ENCODE results near the gene IDH3A.
"Not testable (repeated sequence)": the region's sequence is repeated elsewhere in the genome, so short reads cannot be mapped to it uniquely, and the experiment has no call there.

IDH3A gene

DNA sequence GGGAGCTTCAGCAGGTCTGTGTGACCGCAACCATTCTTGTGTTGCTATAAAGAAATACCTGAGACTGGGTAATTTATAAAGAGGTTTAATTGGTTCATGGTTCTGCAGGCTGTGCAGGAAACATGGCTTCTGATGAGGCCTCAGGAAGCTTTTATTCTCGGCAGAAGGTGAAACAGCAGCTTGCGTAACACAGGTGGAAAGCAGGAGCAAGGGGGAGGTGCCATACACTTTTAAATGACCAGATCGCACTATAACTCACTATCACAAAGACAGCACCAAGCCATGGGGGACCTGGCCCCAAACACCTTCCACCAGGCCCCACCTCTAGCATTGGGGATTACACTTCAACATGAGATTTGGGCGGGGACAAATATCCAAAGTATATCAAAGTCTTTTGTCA, 9.6 kb upstream of the IDH3A start:
- DNase-seq: no peak
- no peak for ATAC-seq (replicated peaks)
- H3K4me3 Mint-ChIP-seq: no peak overlapping the region
- no peaks in the 10 kb centered on the region for H3K9me3 Mint-ChIP-seq
- no peaks in the 10 kb centered on the region for H3K4me1 Mint-ChIP-seq (ENCODE audit: low read depth in 2 of 2)
- no peaks in the 10 kb centered on the region for H3K36me3 Mint-ChIP-seq (ENCODE audit: insufficient read depth)
- no peak overlapping the region for H3K27ac Mint-ChIP-seq
- no peaks in the 10 kb centered on the region for H3K27me3 Mint-ChIP-seq

DNA sequence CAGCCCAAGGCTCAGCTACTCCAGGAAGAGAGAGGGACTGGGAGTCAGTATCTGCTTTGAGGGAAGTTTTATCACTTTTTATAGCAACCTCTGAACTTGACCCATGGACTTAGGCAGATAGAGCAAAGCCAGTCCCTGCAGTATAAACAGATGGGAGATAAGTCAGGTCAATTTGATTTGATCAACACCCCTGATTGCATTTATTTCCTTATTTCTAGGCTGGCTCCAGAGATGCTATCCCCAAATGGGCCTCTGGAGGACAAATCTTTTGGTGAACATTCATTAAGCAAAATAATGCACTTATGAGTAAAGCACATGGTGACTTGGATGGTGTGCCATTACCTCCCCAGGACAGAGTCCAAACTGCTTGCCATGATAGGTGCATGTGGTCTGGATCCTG, 8.9 kb upstream of the IDH3A start:
- Mint-ChIP-seq H3K27me3 (no peaks in the 10 kb centered on the region), H3K4me1 (ENCODE audit: low read depth in 2 of 2) (no peaks in the 10 kb centered on the region), H3K27ac (no peak overlapping the region), H3K4me3 (no peak overlapping the region), H3K9me3 (no peaks in the 10 kb centered on the region), H3K36me3 (ENCODE audit: insufficient read depth) (no peaks in the 10 kb centered on the region)
- ATAC-seq (replicated peaks): no peak
- no peak for DNase-seq

DNA sequence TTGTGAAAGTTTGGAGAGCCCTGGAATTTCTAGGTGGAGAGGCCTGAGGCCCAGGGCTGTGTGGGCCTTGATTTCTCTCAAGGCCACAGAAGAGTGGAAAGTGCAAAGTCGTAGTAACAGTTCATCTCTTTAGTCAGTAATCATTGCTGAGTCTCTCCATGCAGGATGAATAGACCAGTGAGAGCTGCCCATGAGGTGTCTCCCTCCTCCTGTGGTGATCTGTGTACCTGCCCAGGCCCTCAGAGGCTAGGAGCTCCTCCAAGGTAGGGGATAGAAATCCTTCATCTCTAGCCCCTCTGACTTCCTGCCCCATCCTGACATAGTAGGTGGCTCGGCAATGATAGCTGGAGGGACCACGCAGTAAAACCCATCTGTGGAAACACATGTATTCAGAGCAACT, 6.8 kb upstream of the IDH3A start:
- H3K4me3 Mint-ChIP-seq: no peak overlapping the region
- ATAC-seq (replicated peaks): no peak
- H3K27ac Mint-ChIP-seq: no peak overlapping the region

DNA sequence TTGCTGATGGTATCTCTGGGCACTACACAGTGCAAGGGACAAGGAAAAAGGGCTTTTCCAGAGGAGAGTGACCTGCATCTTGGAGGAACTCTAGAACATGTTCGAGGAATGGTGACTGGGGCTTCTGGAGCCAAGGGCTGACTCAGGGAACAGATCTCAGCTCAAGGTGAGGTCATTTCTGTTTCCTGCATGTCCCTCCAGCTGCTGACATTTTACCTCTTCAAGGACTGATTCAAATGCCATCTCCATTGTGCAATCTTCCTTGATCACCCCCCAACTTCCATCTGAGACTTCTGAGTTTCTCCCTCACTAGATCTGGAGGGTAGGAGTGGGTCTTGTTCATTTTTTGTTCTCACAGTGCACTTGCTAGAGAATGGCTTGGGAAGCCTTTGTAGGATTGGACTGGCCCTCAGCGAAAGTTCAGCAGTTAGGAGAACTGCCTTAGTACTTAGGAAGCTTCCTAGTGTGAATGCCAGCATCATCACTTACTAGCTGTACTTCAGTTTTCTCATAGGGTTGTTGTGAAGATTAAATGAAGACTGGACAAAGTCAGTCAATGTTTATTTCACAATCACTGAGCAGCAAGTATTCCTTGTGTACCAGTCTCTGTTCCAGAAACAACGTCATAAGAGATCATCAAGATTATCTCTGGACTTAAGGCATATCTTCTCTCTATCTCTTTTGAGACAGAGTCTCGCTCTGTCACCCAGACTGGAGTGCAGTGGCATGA, 2.6 kb upstream of the IDH3A start:
- peak overlapping the region in 1 of 2 donors; percentile 6 for H3K27ac Mint-ChIP-seq
- ATAC-seq (replicated peaks): no peak
- no peak for DNase-seq
- H3K27me3 Mint-ChIP-seq: no peaks in the 10 kb centered on the region
- H3K36me3 Mint-ChIP-seq (ENCODE audit: insufficient read depth): peaks cover 11% of the 10 kb centered on the region
- H3K4me1 Mint-ChIP-seq (ENCODE audit: low read depth in 2 of 2): peaks cover 22 to 23% of the 10 kb centered on the region in 2 donors
- no peaks in the 10 kb centered on the region for H3K9me3 Mint-ChIP-seq
- H3K4me3 Mint-ChIP-seq: no peak overlapping the region

More for the DNA sequence above, 6.8 kb upstream of the IDH3A start:
- DNase-seq: no peak
- Mint-ChIP-seq H3K9me3 (no peaks in the 10 kb centered on the region), H3K4me1 (ENCODE audit: low read depth in 2 of 2) (peaks cover 2 to 3% of the 10 kb centered on the region in 2 donors), H3K36me3 (ENCODE audit: insufficient read depth) (no peaks in the 10 kb centered on the region), H3K27me3 (no peaks in the 10 kb centered on the region)

DNA sequence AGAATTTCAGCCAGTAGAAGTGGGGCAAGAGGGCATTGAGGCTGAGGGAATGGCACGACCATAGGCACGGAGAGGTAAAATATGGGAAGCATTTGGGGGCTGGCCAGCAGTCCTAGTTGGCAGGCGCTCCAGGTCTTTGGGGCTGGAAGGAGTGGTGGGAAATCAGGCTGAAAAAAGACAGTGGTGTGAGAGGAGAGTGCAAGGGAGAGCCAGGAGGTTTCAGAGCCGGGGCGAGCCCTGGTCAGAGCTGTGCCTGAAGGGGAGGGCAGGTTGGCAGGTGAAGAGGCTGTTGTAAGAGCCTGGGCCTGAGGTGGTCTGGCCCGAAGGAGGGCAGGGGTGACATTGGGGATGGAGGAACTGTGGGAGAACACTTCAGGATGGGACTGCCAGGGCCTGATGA, 1.6 kb upstream of the IDH3A start:
- ATAC-seq (replicated peaks) (no peak), DNase-seq (no peak)
- Mint-ChIP-seq H3K27me3 (no peaks in the 10 kb centered on the region), H3K4me3 (peak overlapping the region; percentile 35 to 92), H3K36me3 (ENCODE audit: insufficient read depth) (peaks cover 11% of the 10 kb centered on the region), H3K9me3 (no peaks in the 10 kb centered on the region), H3K27ac (no peak overlapping the region), H3K4me1 (ENCODE audit: low read depth in 2 of 2) (peaks cover 22 to 23% of the 10 kb centered on the region in 2 donors)

DNA sequence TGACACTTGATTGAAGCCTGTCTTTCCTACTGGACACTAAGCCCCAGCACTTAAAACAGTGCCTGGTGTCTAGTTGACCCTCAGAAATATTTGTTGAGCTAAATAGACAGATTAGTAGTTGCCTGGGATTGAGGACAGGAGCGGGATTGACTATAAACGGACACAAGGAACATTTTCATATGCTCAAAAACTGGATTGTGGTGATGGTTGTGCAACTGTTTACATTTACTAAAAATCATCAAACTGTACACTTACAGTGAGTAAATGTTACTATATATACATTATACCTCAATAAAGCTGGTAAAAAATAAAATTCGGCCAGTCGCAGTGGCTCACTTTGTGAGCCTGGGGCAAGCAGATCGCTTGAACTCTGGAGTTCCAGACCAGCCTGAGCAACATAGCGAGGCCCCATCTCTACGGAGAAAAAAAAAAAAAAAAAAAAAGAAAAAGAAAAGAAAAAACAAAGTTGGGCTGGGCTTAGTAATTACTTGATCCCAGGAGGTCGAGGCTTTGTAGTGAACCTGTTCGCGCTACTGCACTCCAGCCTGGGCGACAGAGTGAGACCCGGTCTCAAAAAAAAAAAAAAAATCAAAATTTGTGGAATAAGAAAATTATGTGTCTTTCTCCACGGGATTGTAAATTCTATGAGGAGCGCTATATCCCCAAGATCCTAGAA, 632 bp upstream of the IDH3A start:
- ATAC-seq (replicated peaks) (peak; percentile 5), DNase-seq (no peak)
- Mint-ChIP-seq H3K4me3 (peak overlapping the region; percentile 92 to 94), H3K27me3 (no peaks in the 10 kb centered on the region), H3K36me3 (ENCODE audit: insufficient read depth) (peaks cover 11% of the 10 kb centered on the region), H3K27ac (peak overlapping the region; percentile 92 to 94), H3K9me3 (no peaks in the 10 kb centered on the region), H3K4me1 (ENCODE audit: low read depth in 2 of 2) (peaks cover 22 to 28% of the 10 kb centered on the region in 2 donors)

DNA sequence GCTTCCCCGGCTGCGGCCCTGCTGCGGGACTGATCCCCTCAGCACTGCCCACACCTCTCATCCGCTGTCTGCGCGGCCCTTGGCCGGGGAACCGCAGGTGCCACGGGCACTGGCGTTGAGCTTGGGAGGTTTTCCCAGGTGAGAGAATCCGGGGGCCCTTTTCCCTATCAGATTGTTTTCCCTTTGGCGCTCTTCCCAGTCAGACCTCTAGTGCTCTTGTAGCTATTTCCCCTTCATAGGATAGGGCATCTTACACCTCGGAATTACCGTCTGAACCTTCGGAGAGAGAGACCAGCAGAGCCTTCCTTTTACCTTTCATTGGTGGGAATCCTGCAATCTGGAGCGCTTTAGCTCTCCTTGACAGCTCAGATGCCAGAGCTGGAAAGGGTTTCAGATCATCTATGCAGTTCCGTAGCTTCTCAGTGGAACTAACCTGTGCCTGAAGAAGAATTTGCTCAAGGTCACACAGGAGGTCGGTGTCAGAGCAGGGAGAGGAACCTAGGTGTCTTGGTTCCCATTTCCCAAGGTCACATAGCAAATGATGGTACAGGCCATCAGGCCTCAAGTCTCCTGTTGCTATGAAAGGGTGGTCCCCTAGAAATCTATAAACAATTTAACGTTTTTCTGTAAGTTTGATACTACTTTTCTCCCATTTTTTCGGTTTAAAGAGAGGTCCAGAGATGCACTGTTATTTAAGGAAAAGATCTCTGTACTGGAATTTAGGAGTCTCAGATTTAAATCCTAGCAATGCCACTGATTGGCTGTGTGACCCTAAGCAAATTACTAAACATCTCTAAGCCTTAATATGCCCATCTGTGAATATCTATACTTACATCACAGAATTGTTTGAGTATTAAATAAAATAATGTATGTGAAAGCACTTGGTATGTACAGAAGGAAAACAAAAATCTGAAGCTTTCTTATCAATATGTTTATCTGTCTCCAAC, 916 bp downstream of the IDH3A start:
- no peaks in the 10 kb centered on the region for H3K9me3 Mint-ChIP-seq
- H3K27ac Mint-ChIP-seq: peak overlapping the region; percentile 80 to 89
- no peak for DNase-seq

DNA sequence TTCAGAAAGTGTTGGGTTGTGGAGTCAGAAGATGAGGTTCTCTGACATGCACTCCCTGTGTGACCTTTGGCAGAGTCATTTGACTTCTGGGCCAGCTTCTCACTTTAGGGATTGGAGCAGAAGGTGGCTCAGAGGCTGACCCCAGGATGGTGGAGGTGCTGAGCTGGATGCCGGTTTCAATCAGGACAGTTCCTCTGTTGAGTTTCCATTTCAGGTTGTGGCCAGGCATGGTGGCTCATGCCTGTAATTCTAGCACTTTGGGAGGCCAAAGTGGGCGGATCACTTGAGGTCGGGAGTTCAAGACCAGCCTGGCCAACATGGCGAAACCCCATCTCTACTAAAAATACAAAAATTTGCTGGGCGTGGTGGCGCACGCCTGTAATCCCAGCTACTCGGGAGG, 1.9 kb downstream of the IDH3A start:
- not testable (repeated sequence) for ATAC-seq (replicated peaks); H3K27ac Mint-ChIP-seq

More for the DNA sequence above, 916 bp downstream of the IDH3A start:
- H3K27me3 Mint-ChIP-seq: no peaks in the 10 kb centered on the region
- H3K4me3 Mint-ChIP-seq: peak overlapping the region; percentile 92 to 94
- H3K36me3 Mint-ChIP-seq (ENCODE audit: insufficient read depth): peaks cover 11% of the 10 kb centered on the region
- no peak for ATAC-seq (replicated peaks)
- peaks cover 22 to 30% of the 10 kb centered on the region in 2 donors for H3K4me1 Mint-ChIP-seq (ENCODE audit: low read depth in 2 of 2)

DNA sequence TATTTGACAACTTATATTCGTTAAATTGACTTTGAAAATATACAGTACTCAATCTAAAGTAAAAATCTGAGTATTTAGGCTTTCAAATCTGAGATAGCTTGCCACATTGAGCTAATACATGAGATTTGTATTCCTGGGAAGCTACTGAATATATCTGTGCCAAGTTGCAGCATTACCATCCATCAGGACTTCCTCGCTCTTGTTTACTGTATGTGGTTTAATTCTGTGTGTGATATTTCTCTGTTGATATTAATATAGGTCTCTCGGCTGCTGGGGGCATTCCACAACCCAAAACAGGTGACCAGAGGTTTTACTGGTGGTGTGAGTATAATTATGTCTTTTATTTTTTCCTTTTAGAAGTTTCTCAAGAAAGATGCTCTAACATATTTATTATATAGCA, 5.8 kb downstream of the IDH3A start:
- Mint-ChIP-seq H3K4me3 (no peak overlapping the region), H3K27me3 (no peaks in the 10 kb centered on the region), H3K4me1 (ENCODE audit: low read depth in 2 of 2) (peaks cover 12 to 22% of the 10 kb centered on the region in 2 donors), H3K27ac (no peak overlapping the region), H3K36me3 (ENCODE audit: insufficient read depth) (peaks cover 35% of the 10 kb centered on the region), H3K9me3 (no peaks in the 10 kb centered on the region)
- no peak for ATAC-seq (replicated peaks)
- DNase-seq: no peak

More for the DNA sequence above, 1.9 kb downstream of the IDH3A start:
- Mint-ChIP-seq H3K36me3 (ENCODE audit: insufficient read depth) (peaks cover 11% of the 10 kb centered on the region), H3K4me3 (peak overlapping the region; percentile 10 to 94), H3K4me1 (ENCODE audit: low read depth in 2 of 2) (peaks cover 22 to 31% of the 10 kb centered on the region in 2 donors)
- not testable (repeated sequence) for H3K27me3 Mint-ChIP-seq, H3K9me3 Mint-ChIP-seq, DNase-seq

DNA sequence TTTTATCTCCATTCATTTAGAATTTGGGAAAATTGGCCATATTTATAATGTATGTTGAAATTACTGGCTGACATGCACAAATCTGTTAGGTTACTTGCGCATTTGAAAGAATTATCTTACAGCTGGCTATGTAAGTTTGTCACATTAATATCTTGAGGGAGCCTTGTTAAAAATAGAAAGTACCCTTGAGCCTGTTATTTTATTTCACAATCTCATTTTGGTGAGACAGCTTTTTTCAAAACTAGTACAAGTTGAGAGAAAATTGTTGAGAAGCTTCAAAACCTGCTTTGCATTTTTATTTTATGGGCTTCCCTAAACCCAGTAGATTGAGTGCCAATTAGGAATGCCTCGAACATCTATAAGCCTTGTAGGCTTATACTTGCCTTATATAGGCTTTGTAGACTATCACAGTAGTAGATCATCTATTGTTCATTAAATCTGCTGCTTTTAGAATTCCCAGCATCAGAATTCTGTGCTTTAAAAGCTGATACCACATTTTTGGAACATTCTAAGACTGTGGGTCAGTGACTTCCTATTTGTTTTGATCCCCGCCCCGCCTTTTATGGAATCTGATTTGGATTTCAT, 6.3 kb downstream of the IDH3A start:
- Mint-ChIP-seq H3K27ac (peak overlapping the region in 1 of 2 donors; percentile 23), H3K36me3 (ENCODE audit: insufficient read depth) (peaks cover 36% of the 10 kb centered on the region), H3K4me1 (ENCODE audit: low read depth in 2 of 2) (peaks cover 8 to 17% of the 10 kb centered on the region in 2 donors), H3K9me3 (no peaks in the 10 kb centered on the region), H3K27me3 (no peaks in the 10 kb centered on the region), H3K4me3 (no peak overlapping the region)
- DNase-seq (no peak), ATAC-seq (replicated peaks) (no peak)

DNA sequence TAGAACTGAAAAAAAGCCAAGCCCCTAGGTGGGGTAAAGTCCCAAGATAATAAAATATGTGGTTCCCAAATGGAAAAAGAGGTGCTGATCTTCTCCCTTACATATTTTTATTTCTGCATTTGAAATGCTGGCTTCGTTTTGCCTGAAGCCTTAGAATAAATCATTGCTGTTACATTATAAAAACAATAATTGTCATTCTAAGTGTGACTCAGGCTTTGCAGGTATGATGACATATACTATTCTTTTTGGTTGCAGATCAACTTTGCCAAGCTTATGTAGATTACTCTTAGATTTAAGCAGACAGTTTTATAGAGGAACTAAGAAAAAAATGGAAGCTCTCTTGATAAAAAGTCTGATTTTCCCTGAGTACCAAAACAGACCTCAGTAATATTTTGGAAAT, 7.5 kb downstream of the IDH3A start:
- peaks cover 45% of the 10 kb centered on the region for H3K36me3 Mint-ChIP-seq (ENCODE audit: insufficient read depth)
- no peak for ATAC-seq (replicated peaks)
- no peak for DNase-seq
- no peaks in the 10 kb centered on the region for H3K27me3 Mint-ChIP-seq
- no peak overlapping the region for H3K27ac Mint-ChIP-seq
- peaks cover 0 to 8% of the 10 kb centered on the region in 2 donors for H3K4me1 Mint-ChIP-seq (ENCODE audit: low read depth in 2 of 2)
- H3K4me3 Mint-ChIP-seq: no peak overlapping the region
- H3K9me3 Mint-ChIP-seq: no peaks in the 10 kb centered on the region

DNA sequence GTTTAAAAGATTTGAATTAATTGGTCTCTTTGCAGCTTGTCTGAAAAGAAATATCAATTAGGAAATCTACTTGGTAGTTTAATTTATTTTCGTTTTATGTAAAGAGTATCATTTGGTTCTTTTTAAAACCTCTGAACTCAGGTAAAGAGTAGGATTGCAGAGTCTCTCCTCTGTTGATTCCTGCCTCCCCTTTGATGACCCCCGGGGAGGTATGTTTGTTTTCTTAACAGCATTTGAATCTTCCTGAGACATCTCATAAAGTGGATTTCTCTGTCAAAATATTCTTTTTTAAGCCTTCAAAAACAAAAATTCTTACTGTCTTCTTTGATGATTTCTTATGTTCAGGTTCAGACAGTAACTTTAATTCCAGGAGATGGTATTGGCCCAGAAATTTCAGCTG, 8.0 kb downstream of the IDH3A start:
- Mint-ChIP-seq H3K4me3 (no peak overlapping the region), H3K27ac (no peak overlapping the region), H3K27me3 (no peaks in the 10 kb centered on the region), H3K4me1 (ENCODE audit: low read depth in 2 of 2) (peaks cover 0 to 8% of the 10 kb centered on the region in 2 donors), H3K9me3 (no peaks in the 10 kb centered on the region), H3K36me3 (ENCODE audit: insufficient read depth) (peaks cover 50% of the 10 kb centered on the region)
- no peak for ATAC-seq (replicated peaks)
- no peak for DNase-seq

DNA sequence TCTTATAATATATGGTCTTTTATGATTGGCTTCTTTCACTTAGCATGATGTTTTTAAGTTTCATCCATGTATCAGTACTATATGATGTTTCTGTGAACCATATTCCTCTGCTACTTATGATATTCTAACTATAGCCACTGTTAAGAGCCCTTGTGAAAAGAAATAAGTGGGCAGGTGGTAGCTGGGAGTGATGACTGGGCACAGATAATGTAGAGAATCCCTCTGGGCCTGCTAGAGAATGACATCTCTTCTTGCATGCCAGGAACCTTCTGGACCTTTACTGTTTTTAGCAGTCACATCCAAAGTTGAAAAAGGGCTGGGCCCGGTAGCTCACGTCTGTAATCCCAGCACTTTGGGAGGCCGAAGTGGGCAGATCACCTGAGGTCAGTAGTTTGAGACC, 10.2 kb downstream of the IDH3A start:
- no peaks in the 10 kb centered on the region for H3K27me3 Mint-ChIP-seq
- H3K9me3 Mint-ChIP-seq: no peaks in the 10 kb centered on the region
- H3K27ac Mint-ChIP-seq: no peak overlapping the region
- H3K4me1 Mint-ChIP-seq (ENCODE audit: low read depth in 2 of 2): peaks cover 0 to 4% of the 10 kb centered on the region in 2 donors
- ATAC-seq (replicated peaks): no peak
- H3K4me3 Mint-ChIP-seq: no peak overlapping the region
- no peak for DNase-seq
- peaks cover 68% of the 10 kb centered on the region for H3K36me3 Mint-ChIP-seq (ENCODE audit: insufficient read depth)

All from effector memory CD8-positive, alpha-beta T cell (primary cell).